OCI-LY3 (cell line): ENCODE data around the gene UGDH.
"Not testable (repeated sequence)": the region's sequence is repeated elsewhere in the genome, so short reads cannot be mapped to it uniquely, and the experiment has no call there.

ENCODE experiments used
- EZH2phosphoT487 ChIP-seq: fragments of 200-600 bp; shearing (Covaris generic); IDR thresholded peaks from 2 replicates; pipeline ENCODE4 v1.6.1; 2018; ENCODE audit warnings: antibody characterized with exemption, mixed run types, low read depth
- TF ChIP-seq, protein P1 (sequence below): fragments of 200-600, 300-600 bp; sonication (generic); IDR thresholded peaks from 2 replicates; pipeline ENCODE4 v1.5.1; 2014; ENCODE audit warnings: antibody characterized with exemption, low read length, low read depth

DNA sequence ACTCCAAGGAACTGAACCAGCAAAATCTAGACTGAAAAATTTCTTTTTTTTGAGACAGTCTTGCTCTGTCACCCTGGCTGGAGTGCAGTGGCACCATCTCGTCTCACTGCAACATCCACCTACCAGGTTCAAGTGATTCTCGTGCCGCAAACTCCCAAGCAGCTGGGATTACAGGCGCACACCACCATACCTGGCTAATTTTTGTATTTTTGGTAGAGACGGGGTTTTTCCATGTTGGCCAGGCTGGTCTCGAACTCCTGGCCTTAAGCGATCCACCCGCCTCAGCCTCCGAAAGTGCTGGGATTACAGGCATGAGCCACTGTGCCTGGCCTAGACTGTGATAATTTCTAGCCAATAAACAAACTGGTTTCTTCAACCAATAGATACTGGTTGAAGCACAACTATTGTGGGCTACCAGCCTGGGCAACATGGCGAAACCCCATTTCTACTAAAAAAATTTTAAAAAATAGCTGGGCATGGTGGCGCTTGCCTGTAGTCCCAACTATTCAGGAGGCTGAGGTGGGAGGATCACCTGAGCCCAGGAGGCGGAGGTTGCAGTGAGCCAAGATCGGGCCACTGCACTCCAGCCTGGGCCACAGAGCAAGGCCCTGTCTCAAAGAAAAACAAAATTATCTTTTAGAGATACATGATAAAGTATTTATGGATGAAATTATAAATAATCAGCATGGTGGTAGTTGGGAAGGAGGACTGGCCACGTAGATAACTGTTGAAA is 11.4 kb downstream of the UGDH start:
- TF ChIP-seq, protein P1, sequence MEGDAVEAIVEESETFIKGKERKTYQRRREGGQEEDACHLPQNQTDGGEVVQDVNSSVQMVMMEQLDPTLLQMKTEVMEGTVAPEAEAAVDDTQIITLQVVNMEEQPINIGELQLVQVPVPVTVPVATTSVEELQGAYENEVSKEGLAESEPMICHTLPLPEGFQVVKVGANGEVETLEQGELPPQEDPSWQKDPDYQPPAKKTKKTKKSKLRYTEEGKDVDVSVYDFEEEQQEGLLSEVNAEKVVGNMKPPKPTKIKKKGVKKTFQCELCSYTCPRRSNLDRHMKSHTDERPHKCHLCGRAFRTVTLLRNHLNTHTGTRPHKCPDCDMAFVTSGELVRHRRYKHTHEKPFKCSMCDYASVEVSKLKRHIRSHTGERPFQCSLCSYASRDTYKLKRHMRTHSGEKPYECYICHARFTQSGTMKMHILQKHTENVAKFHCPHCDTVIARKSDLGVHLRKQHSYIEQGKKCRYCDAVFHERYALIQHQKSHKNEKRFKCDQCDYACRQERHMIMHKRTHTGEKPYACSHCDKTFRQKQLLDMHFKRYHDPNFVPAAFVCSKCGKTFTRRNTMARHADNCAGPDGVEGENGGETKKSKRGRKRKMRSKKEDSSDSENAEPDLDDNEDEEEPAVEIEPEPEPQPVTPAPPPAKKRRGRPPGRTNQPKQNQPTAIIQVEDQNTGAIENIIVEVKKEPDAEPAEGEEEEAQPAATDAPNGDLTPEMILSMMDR = not testable (repeated sequence)
- TF ChIP-seq EZH2phosphoT487 = not testable (repeated sequence)
